ENCODE results near the gene GAB2.

GRCh38 chr11:78460471-78460870, 42.9 kb upstream of the GAB2 start:
- TF ChIP-seq CTCF (IDR thresholded peaks at IDR 0.05) (no peak), POLR2A (IDR thresholded peaks at IDR 0.05) (no peak), EP300 (IDR thresholded peaks at IDR 0.05) (no peak)

Data from suprapubic skin (tissue), 3 donors.